C4-2B (cell line): ENCODE data around the gene PDZK1.
"Not testable (repeated sequence)": the region's sequence is repeated elsewhere in the genome, so short reads cannot be mapped to it uniquely, and the experiment has no call there.

Experiments
- H3K27ac ChIP-seq: fragments of 450-650 bp; 2 replicates; pipeline ENCODE4 v1.5.1; 2017
- CTCF ChIP-seq: fragments of 450-650 bp; conservative IDR thresholded peaks from 2 replicates; pipeline ENCODE4 v1.5.1; 2017; ENCODE audit warnings: mild to moderate bottlenecking
- ZFX ChIP-seq: fragments of 450-650 bp; IDR thresholded peaks from 2 replicates; pipeline ENCODE4 v1.6.1; 2017

PDZK1 gene

GRCh38 chr1:145730900-145731299 is 23.7 kb upstream of the PDZK1 start:
- no peak overlapping the region for H3K27ac ChIP-seq
- TF ChIP-seq CTCF (peak; percentile 52), ZFX (no peak)

- H3K27ac ChIP-seq = no peak overlapping the region
- TF ChIP-seq CTCF (no peak), ZFX (no peak)
These were observed 23.3 kb upstream of the PDZK1 start for GRCh38 chr1:145730467-145730866.

- H3K27ac ChIP-seq = no peak overlapping the region
- TF ChIP-seq ZFX = no peak
These were observed 22.7 kb upstream of the PDZK1 start for GRCh38 chr1:145729666-145730436.

GRCh38 chr1:145729196-145729595 is 22.0 kb upstream of the PDZK1 start:
- TF ChIP-seq CTCF (no peak), ZFX (no peak)
- H3K27ac ChIP-seq = no peak overlapping the region

- not testable (repeated sequence) for H3K27ac ChIP-seq
These were observed 19.0 kb upstream of the PDZK1 start for GRCh38 chr1:145726193-145726592.

- H3K27ac ChIP-seq = no peak overlapping the region
- TF ChIP-seq ZFX = no peak
- TF ChIP-seq CTCF = peak; percentile 98
These were observed 13.9 kb upstream of the PDZK1 start for GRCh38 chr1:145720878-145721671.

GRCh38 chr1:145720556-145720877 is 13.3 kb upstream of the PDZK1 start:
- H3K27ac ChIP-seq = no peak overlapping the region
- TF ChIP-seq CTCF (no peak), ZFX (no peak)

GRCh38 chr1:145719230-145720079 is 12.3 kb upstream of the PDZK1 start, which contains the start of gene CD160:
Gene CD160 (plus strand): TSS chr1:145719499. CDS start chr1:145728328, 8,829 bp downstream.
- no peak within 1 kb of the TSS for H3K27ac ChIP-seq
- TF ChIP-seq CTCF (no peak), ZFX (no peak)

GRCh38 chr1:145718465-145718864 is 11.3 kb upstream of the PDZK1 start:
- not testable (repeated sequence) for H3K27ac ChIP-seq
